NOMO-1 treated with dmso at 0.1 percent for 144 hours (cell line): ENCODE results near the gene SNX8.

ENCODE experiments used
- DNase-seq: peaks from one replicate; lab custom pipeline; 2025; ENCODE audit not compliant: unreplicated experiment; lab: John Stamatoyannopoulos, UW

SNX8 gene

DNA sequence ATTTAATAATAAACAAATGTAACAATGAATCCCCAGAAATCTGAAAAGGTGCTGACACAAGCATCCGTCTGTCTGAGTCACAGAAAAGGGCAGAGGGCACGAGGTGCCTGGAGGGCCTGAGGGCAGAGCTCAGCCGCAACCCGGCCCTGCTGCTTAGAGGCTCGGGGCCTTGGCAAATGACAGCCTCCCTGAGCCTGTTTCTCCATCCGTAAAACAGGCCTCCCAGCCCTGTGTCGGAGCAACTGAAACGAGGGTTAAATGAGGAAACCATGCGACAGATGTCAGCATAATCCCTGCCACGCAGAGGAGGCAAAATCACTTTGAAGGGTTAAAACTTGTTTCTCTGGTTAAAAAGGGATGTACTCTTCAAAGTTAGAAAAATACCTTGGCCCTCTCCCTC is 47.3 kb downstream of the SNX8 start:
- DNase-seq = no peak

DNA sequence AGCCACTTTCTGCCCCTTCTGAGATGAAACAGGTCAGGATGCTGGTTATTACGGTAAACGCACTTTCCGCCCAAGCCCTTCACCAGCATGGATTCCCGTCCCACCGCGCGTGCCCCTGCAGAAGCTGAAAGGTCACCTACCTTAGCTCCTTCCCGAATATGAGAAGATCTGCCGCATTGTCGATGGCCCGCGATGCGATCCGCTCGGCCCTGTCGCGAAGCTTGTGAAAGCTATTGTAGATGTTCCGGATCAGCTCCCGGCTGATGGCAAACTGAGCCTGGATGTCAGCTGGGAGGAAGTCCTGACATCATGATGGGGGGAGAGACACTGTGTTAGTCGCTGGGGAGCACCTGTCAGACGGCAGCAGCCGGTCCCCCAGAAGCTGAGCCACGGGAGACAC is 50.1 kb downstream of the SNX8 start:
- DNase-seq = no peak

DNA sequence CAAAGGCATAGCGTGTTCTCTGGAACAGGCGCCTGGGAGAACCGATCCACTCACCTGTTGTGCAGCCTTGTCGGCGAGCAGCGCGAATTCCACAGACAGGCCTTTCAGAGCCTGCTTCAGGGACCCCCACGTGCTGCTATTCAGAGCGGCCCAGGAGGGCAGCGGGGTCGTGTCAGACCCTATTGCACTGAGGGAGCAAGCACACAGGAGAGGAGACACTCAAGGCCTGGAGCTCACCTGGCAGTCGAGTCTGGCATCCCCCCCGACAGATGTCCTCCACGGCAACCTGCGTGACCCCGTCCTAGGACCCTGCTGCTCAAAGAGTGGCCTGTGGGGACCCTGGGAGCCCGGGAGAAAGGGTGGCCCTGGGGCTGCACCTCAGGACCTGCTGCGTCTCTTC is 51.1 kb downstream of the SNX8 start:
- DNase-seq = no peak

DNA sequence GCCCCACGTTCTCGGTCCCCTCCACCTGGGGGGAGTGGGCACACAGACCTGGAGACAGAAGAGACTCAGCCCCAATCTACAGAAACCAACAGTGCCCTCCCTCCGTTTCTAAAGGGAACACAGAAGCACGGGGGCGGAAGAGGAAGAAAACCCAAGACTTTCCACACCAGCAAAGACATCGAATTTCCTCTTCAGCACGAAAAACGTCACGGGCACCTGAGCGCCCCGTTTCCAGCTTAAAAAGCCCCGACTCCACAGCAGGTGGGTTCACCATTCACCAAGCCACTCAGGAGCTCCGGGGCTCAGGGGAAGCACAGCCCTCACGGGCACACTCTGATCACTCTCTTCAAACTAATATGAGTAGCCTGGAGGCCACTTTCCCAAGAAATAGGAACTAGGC is 52.6 kb downstream of the SNX8 start:
- peak; percentile 25 for DNase-seq

DNA sequence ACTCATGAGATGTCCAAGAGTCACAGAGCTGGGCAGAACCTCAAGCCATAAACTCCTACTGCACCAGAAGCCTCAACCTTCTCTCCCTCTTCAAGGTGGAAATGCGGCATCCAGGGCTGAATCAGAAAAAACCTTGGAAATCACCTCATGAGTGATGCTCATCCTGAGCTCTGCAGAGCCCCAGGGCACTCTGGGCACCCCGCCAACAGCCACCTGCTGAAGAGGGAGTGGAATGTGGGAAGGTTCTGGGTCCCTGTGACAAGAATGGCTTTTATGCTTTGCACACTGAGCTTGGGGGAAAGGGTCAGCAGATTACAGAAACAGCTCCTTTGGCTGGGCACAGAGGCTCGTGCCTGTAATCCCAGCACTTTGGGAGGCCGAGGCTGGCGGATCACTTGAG is 53.4 kb downstream of the SNX8 start:
- DNase-seq = no peak

DNA sequence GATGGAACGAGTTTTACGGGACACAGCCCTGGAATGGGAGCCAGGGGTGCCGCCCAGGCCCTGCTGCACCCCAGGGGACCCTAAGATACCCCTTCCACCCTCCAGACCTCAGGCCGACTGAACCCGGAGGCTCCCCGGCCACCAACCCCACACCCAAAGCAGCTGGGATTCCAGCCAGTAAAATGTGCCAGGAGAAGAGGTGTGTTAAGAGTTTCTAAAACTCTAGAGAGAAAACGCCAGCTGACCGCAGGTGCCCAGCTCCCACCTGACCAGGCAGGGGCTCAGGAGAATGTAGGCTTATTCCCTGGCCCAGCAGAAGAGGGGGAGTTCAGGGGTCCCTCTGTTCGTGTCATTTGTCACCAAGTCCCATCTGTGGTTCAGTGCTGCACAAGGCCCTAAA is 54.8 kb downstream of the SNX8 start:
- DNase-seq = no peak

DNA sequence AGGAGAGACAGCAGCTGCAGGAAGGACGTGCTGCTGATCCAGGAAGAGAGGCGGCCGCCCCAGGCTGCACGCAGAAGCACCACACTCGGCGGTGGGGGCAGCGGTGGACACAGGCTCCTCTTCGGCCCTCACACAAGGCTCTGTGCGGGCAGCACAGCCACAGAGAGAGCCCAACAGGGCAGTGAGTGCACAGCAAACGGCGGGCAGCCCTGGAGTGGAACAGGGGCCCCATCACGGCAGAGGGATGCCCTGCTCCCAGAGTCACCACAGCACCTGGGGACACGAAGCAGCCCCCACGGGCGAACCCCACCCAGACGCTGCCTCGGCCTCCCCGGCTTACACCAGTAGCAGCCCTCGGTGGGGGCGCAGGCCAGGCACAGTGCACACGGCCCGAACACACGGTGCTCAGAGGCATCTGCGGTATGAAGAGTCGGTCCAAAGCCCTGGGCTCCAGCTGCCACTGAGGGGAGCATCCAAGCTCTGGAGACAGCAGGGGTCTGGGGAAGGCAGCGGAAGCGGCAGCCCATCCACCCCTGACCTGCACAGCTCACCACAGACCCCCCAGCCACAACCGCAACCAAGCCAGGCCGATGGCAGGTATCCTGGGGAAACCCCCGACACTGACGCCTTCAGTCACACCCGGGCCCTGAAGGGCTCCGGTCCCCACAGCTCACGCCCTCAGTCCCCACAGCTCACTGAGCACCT is 55.4 kb downstream of the SNX8 start:
- no peak for DNase-seq

DNA sequence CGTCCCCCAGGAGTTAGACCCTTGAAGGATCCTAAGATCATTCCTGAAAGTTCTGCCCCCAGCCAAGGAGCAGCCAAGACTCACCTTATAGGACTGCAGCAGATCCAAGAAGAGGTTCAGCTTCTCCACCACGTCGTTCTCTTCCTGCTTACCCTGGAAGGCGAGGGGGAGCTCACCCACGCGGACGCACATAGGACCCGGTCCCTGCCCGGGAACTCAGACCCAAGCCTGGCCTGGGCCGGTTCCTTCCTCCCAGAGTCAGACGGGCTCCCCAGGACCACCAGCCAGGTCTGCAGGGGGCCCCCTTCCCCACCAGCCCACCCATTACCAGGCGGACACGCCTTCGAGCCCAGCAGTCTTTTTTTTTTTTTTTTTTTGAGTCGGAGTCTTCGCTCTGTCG is 56.6 kb downstream of the SNX8 start:
- DNase-seq = no peak

DNA sequence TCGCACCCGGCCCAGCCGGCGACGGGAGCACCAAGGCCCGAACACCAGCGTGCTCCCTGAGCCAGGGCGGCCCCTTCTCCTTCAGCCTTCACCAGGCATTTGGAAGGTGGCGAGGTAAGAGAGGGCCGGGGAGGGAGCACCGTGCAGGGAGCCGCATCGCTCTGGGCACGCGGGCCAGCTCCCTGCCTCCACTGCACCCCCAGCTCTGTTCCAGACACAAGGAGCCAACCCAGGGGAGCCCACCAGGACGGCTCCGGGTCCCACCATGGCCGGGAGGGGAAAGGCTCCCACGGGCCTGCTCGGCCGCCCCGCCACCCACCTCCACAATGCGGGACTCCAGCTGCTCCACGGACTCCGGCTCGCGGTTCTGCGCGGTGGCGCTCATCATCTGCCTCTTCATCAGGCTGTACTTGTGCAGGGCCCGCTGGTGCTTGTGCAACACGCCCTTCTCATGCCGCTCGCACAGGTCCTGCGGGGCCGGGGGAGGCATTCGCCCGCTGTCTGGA is 57.1 kb downstream of the SNX8 start:
- DNase-seq = no peak

DNA sequence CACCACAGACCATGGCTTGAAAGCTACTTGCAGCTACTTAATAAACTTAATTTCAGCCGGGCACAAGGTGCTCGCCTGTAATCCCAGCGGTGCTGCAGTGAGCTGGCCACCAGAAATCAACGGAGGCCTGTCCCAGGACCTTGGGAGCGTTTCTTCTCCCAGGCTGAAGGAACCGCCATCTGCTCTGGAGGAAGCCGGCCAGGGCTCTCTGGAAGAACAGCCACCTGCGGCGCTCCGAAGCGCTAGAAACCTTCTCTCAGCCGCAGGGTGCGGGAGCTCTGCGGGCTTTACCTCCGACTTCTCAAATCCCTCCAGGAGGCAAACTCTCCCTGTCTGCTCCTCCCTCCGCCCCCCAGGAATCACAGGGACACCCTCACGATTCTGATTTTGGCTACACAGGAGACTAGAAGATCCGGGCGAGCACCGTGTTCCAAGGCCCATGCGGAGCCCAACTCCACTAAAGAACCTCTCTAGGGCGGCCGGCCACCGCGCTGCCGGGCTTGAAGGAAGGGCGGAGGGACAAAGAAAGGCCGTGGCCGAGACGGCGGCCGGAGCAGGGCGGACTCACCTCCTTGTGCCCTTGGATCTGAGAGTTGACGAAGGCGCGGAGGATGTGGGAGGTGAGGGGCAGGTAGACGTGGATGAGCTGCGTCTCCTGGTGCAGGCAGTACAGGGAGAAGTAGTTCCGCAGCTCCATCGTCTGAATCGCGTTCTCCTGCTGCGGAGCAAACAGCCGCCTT is 57.8 kb downstream of the SNX8 start:
- DNase-seq = no peak

DNA sequence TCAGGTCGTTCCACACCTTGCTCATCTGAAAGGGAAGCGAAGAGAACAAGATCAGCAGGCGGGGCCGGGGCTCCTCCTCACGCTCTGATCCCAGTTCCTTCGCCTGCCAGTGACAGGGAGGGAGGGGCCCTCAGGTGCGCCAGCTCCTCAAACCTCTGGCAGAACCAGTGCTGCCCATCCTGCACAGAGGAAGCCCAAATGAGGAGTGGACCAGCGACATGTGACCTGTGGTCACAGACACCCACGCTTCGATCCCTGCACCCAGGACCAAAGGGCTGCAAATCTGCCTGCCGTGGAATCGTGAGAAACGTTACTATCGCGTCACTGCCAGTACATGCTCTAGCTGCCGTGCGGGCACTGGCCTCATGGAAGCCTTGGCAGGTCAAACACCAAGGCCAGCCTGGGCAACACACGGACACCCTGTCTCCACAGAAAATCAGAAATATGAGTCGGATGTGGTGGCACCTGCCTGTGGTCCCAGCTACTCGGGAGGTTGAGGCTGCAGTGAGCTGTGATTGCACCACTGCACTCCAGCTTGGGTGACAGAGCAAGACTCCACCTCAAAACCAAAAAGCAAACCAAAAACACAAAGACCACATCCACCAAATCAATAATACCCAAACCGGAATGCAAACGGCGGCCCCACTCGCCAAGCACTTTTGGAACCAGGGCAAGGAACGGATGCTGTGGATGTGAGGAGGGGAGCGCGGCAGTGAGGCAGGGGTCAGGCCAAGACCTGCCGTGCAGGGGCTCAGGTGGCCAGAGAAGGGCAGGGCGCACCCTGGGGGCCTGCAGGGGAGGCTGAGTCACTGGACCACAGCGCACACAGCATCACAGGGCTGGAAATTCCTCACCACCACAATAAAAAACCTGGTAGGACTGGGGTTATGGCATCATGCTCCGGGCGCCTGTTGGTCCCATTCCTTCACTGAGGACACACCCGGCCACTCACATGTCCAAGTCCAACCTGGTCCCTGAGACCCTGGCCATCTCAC is 58.8 kb downstream of the SNX8 start:
- DNase-seq = no peak

DNA sequence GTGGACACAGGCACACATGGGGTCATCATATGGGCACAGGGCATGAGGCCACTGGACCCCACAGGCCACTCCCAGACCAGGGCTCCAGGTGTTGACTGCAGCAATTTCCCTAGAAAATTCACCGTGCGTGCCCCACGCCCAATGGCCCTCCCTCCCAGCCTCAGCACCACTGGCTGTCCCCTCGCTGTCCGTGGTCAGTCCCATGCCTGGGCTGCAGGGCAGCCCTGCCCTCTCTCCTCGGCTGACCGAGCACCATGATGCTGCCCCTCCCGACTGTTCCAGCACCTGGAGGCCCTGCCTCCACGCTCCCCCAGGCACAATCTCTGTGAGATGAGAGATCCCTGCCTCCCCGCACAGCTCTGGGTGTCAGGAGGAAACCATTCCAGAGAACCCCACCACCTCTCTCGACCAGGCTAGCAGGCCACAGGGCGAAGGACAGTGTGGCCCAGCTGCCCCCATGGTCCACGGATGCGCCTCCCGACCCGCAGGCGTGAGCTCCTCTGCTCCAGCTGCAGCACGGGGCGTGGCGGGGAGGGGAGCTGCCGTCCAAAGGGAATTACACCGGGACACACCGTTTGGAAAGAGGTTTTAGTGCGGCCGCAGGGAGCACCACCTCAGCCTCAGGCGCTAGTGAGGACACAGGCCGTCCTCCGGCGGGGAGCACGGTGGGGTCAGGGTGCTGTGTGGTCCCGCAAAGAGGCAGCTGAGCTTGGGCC is 59.7 kb downstream of the SNX8 start:
- no peak for DNase-seq

DNA sequence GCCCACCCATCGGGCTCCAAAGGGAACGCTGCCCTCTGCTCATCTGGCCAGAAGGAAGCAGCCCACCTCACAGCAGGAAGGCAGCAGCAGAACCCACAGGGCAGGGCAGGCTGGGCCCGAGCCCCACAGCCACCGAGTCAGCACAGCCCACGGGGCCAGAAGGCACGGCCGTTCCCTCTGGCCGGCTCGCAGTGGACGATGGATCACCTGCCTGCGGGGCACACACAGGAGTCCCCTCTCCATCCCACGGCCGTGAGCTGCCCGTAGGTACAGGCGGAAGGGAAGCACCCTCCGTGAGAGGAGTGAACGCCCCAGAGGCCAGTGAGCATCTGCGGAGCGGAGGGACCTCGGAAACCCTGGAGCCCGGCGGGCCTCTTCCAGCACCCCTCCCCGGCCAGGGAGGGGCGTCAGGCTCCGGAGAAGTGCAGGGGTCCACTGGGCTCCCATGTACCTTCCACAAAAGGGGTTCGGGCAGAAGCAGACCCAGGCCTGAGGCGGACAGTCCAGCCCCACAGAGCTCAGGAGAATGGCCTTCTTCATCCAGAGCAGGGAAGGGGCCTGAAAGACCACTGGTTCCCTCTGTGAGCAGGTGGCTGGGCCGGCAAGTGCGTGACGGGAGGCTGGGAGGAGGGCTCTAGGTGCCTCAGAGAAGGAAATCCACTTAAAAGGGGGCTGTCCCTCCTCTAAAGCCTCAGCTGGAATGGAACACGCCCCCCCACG is 60.6 kb downstream of the SNX8 start:
- DNase-seq = no peak

DNA sequence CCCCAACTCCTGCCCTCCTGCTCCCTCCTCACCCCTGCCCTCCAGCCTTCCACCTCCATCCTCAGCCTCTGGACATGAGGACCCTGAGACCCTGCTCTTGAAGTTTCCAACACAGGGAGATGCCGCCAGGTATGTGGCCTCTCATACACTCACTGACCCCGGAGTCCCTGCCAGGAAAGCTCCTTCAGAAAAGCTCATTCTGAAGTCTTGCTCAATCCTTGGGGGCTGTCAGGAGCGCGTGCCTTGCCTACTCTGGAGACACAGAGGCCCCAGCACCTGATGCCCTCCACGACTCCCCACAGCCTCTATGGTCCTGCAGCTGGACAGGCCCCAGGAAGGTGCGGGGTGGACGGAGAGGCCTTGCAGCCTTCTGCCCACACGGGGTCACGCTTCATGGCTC is 61.2 kb downstream of the SNX8 start:
- no peak for DNase-seq

DNA sequence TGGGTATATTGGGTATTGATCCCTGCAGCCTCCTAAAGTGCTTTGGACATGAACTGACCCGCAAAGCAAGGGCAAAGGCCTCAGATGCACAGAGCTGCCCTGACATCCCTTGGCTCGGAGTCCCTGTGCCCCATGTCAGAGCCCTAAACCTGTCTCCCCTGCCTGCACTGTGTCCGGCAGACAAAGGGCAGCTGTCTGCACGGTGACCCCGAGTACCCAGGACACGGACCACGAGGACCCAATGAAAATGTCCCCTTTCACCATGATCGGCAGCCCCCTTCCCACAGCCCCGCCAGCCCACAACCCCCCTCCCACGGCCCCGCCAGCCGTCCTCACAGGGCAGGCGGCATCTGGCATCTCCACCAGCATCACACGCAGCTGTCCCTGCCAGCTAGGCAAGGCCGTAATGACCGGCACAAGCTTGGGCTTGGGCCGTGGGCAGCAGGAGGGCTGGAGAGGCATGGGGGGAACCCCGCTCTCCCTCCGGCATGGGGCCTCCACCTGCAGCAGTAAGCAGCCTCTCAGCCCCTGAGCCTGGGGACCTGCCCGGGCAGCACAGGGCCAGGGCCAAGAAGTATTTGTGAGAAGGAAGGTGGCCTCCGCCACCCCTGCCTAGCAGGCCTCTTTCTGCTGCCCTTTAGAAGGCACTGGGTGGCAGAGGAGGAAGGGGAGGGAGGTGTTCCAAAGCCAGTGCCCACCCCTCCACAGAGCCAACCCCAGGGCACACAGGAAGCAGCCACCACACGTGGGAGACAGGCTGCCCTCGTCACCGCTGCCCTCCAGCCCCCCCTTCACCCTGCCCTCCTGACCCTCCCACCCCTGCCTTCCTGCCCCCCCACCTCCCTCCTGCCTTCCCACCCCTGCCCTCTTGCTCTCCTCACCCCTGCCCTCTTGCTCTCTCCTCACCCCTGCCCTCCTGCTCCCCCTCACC is 62.1 kb downstream of the SNX8 start:
- DNase-seq = no peak

DNA sequence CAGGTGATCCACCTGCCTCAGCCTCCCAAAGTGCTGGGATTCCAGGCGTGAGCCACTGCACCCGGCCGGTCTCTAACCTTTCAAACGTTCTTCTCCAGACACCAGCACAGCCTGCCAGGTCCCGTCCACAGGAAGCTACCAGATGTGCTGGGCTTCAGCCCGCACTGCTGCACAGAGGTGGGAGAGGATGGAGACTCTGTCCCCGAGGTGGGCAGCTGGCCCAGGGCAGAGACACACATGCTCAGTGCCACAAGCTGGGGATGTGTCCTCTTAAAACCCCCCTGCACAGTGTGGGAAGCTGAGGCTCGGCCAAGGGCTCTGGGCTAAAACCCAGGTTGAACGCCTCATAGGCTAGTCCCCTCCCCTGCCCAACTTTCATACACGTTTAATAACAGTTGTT is 62.9 kb downstream of the SNX8 start:
- DNase-seq = no peak

DNA sequence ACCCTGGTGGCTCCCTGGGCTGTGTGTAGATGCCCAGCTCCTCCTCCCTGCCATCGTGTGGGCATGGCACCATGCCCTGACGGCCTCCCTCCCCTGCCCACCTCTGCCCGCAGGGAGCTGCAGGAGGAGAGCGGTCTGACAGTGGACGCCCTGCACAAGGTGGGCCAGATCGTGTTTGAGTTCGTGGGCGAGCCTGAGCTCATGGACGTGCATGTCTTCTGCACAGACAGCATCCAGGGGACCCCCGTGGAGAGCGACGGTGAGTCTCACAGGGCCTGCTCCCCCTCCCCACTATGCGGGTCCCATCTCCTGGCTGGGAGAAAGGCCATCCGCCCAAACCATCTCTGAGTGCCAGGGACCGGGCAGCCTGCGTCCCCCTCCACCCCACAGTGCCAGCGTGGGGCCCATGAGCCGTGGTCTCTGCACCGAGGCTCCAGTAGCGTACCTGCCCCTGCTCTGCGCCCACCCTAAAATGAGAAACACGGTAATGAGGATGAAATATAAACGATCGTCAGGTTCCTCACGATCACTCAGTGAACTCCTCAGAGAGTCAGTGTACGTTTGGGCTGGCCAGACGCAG is 64.4 kb downstream of the SNX8 start:
- no peak for DNase-seq

DNA sequence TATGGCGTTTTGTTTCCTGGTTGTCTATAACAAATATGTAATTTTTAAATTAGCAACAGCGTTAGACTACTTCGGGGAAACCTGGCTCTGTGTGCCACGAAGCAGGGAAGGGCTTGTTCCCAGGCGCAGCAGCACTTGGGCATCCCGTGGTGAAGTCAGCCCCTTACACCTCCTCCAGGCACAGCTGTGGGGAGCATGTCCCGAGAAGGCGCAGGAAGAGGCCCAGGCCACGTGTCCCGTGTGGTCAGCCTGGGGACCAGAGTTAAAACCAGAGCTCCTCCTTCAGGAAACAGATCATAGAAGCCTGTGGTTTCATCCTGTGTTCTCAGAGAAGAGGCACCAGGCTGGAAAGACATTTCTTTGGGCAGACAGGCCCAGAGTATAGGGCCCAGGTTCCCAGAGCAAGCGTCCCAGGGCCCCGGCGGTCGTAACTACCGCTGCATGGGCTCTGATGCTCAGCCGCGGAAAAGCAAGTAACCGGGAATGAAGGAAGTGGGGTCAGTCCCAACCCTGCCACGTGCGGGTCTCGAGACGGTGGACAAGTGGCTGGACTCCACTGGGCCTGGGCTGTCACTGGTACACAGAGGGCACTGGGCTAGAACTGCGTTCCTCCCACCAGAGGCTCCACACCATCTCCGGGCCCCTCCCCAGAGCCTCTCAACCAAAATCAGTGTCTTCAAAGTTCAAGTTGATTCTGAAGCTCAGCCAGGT is 65.1 kb downstream of the SNX8 start:
- DNase-seq = peak; percentile 63
